Esophagus muscularis mucosa (tissue), 4 donors: Measurements from ENCODE around the gene CDH20. TPM values are rescaled to one million over a fixed set of nuclear protein-coding genes. Genes with fewer than 3 reads are reported as not detected.
A peak's percentile ranks its signal among the peaks of the same experiment; 100 is the strongest.

Source experiments
- DNase-seq: peaks from one replicate; pipeline ENCODE4 v3.0.0-alpha.2; 2017; ENCODE audit errors: extremely low spot score
- H3K27ac ChIP-seq, 4 donors: fragments of 200-600 bp; sonication (generic); replicated peaks in 1 of 4; 1 replicate in 3 of 4; 2 replicates in 1 of 4; pipeline ENCODE4 v1.5.1; 2016 to 2019; ENCODE audit warnings: mild to moderate bottlenecking in 1 of 4
- H3K27me3 ChIP-seq, 4 donors: fragments of 200-600 bp; sonication (generic); one replicate each; pipeline versions ENCODE4 v1.5.1 to v1.6.0; 2016 to 2019
- H3K36me3 ChIP-seq, 4 donors: fragments of 200-600 bp; sonication (generic); one replicate each; pipeline ENCODE4 v1.5.1; 2016 to 2019
- H3K4me1 ChIP-seq, 4 donors: fragments of 200-600 bp; sonication (generic); one replicate each; pipeline ENCODE4 v1.5.1; 2016 to 2019
- H3K4me3 ChIP-seq, 4 donors: fragments of 200-600 bp; sonication (generic); 1 replicate in 2 of 4; 2 replicates in 2 of 4; pipeline ENCODE4 v1.5.1; 2016 to 2019; ENCODE audit warnings: mild to moderate bottlenecking in 4 of 4, moderate library complexity in 1 of 4
- H3K9me3 ChIP-seq, 4 donors: fragments of 200-600 bp; sonication (generic); 1 replicate in 3 of 4; 2 replicates in 1 of 4; pipeline ENCODE4 v1.5.1; 2016 to 2019
- EP300 ChIP-seq: sonication (generic); formaldehyde crosslinking; IDR thresholded peaks from one replicate; pipeline ENCODE4 v1.6.1; 2017; ENCODE audit warnings: antibody characterized with exemption
- POLR2A ChIP-seq: fragments of 450-650 bp; IDR thresholded peaks from one replicate; pipeline ENCODE4 v1.6.1; 2017; ENCODE audit warnings: antibody characterized with exemption, moderate library complexity, mild to moderate bottlenecking, low read depth
- POLR2AphosphoS5 ChIP-seq, 2 donors: sonication (generic); formaldehyde crosslinking; IDR thresholded peaks; one replicate each; pipeline ENCODE4 v1.6.1; 2017; ENCODE audit warnings: antibody characterized with exemption in 2 of 2
- WGBS: methylation state at CpG from one replicate; pipeline ENCODE4 v1.1.5; 2018; 5-methylcytosine and 5-hydroxymethylcytosine counted together
- intact Hi-C: fragments of 100-400 bp; cut with DNase I; formaldehyde crosslinking; loops from one replicate; pipeline ENCODE4 v1.15.1; 2023
- total RNA-seq, 4 donors: library from RNA; depleted of rRNA; stranded (reverse); fragments of >200 nt; gene quantifications; one replicate each; pipeline versions ENCODE4 v1.1.0 to v1.2.1, GENCODE V29; 2016
- TF ChIP-seq, protein P1 (sequence below), 3 experiments: fragments of 200-600 bp in 2 of 3; fragments of 450-650 bp in 1 of 3; sonication (generic) in 2 of 3; IDR thresholded peaks; one replicate each; pipeline ENCODE4 v1.5.1; 2017 to 2019; ENCODE audit warnings: antibody characterized with exemption in 3 of 3, mild to moderate bottlenecking in 2 of 3, moderate library complexity in 1 of 3

CDH20 gene
- total RNA-seq, 4 donors from 2014 or later, result 0.06 to 0.99 (median 0.27) TPM

DNA sequence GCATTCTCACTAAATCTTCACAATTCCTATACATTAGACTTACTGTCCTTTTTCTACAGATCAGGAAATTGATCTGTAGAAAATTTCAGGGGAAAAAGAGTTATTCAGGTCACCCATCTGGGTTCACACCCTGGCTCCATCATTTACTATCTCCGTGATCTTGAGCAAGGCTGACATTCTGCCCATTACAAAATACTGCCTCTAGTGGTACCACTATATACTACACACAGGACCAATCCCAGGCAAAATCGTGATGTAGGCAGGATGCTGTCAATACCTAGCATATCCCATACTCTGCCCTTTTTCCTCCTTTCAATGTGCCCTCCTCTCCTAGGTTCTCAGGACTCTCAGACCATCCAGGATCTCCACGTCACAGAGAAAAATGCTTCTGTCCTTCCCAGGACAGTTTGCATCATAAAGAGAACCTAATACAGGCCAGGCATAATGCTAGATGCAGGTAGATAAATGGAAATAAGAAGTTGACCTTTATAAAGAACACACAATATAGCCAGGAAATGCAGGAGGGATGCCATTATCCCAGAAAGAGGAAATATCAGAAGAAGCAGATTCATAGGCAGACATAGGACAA lies 101.9 kb downstream of the CDH20 start:
- WGBS, result 43% methylated on average over 3 of the region's 3 CpGs

DNA sequence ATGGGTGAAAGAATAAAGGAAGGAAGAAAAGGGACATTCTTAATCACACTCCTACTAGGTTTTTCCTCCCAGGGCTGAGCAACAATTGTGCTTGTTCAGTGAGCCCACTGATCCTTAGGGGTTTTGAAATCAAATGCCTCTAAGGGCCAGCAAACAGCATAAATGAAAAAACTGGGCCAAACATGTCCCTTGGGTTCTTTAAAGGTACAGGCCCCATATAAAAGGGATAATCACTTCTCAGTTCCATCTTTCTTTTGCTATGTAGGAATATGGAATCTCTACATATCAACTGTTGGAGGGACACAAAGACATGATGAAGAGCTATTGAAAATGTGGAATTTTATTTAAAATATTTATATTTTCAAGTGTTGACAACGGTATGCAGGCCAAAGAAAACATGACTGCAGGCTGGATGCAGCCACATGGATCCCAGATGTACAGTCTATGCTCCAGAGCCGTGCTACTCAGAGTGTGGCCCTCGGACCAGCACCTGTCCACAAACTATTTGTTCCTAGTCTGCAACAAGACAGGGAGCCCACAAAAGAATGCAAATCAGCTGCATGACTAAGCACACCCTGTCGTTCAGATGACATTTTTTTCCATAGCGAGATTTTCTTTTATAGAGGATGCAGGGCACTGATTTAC lies 110.0 kb downstream of the CDH20 start:
- Histone ChIP-seq H3K4me3 (no peak overlapping the region), H3K36me3 (no peaks in the 10 kb centered on the region), H3K27ac (no peak overlapping the region), H3K9me3 (no peaks in the 10 kb centered on the region), H3K27me3 (no peaks in the 10 kb centered on the region), H3K4me1 (no peaks in the 10 kb centered on the region)
- WGBS, result 75% methylated on average over 5 of the region's 5 CpGs
- DNase-seq, result no peak
- intact Hi-C loops, result no loop called here
- TF ChIP-seq, protein P1, sequence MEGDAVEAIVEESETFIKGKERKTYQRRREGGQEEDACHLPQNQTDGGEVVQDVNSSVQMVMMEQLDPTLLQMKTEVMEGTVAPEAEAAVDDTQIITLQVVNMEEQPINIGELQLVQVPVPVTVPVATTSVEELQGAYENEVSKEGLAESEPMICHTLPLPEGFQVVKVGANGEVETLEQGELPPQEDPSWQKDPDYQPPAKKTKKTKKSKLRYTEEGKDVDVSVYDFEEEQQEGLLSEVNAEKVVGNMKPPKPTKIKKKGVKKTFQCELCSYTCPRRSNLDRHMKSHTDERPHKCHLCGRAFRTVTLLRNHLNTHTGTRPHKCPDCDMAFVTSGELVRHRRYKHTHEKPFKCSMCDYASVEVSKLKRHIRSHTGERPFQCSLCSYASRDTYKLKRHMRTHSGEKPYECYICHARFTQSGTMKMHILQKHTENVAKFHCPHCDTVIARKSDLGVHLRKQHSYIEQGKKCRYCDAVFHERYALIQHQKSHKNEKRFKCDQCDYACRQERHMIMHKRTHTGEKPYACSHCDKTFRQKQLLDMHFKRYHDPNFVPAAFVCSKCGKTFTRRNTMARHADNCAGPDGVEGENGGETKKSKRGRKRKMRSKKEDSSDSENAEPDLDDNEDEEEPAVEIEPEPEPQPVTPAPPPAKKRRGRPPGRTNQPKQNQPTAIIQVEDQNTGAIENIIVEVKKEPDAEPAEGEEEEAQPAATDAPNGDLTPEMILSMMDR (IDR thresholded peaks at IDR 0.05), result no peak
- TF ChIP-seq POLR2A (no peak), POLR2AphosphoS5 (IDR thresholded peaks at IDR 0.05) (no peak), EP300 (no peak)

More for the DNA sequence above, 101.9 kb downstream of the CDH20 start:
- Histone ChIP-seq H3K27ac (no peak overlapping the region), H3K4me3 (no peak overlapping the region), H3K27me3 (no peaks in the 10 kb centered on the region), H3K4me1 (no peaks in the 10 kb centered on the region), H3K9me3 (peaks cover 0 to 8% (median 0%) of the 10 kb centered on the region in 4 donors), H3K36me3 (no peaks in the 10 kb centered on the region)
- TF ChIP-seq, protein P1 (IDR thresholded peaks at IDR 0.05), result peak in 1 of 3 experiments; percentile 15
- TF ChIP-seq POLR2AphosphoS5 (IDR thresholded peaks at IDR 0.05), result no peak
- no peak for TF ChIP-seq EP300
- no peak for TF ChIP-seq POLR2A
- intact Hi-C loops, result no loop called here
- no peak for DNase-seq

DNA sequence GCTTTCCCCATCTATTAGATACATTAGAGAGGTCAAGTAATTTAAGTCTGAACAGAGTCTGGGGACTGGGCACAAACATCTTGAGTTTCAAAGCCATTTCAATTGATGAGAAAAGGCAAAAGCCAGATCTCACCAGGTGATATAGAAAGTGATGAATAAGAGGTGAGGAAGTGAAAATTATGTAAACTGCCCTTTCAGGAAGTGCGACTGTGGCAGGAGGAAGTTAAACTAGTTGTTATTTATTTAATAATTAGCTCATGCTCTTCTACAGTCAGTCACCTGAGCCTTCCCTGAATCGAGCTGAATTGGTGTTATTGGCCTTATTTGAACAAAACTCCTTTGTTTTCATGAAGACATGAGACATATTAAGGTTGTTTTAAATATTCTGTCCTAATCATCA lies 115.1 kb downstream of the CDH20 start:
- WGBS, result 59% methylated on average over 2 of the region's 2 CpGs

DNA sequence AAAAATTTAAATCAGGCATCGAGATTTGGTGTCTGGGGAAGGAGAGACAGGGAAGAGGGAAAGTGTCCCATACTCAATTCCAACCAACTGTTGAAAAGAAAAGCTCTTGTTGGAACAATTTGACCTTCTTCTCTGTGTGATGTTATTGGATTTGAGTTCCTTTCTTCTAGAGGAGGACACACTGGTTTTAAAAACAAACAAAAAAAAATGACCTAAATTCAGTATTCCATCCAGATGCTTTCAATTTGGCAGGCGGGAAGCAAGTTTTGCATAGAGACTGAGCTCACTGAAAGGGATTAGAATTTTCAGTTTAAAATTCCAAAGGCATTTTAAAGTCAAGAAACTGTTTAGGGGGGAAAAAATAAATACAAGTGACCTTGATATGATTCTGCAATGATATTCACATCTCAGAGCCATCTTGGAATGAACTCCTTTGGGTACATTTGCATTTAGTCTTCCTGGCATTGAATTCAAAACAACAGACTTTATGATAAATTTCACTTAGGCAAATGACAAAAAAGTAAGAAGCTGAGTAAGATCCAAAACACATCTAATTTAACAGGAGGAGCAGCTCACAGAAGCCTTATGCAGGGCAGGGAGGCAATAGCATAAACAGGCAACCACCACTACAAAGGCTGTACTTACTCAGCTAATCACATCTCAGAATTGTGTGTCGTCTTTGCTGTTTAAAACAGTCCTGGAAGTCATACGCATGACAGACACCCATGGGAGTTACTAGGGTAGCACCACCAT lies 126.8 kb downstream of the CDH20 start:
- WGBS, result 70% methylated on average over 4 of the region's 4 CpGs
- H3K4me3 ChIP-seq, result no peak overlapping the region
- TF ChIP-seq POLR2AphosphoS5 (IDR thresholded peaks at IDR 0.05) (no peak), POLR2A (no peak), EP300 (no peak)
- TF ChIP-seq, protein P1 (IDR thresholded peaks at IDR 0.05), result no peak

More for the DNA sequence above, 115.1 kb downstream of the CDH20 start:
- TF ChIP-seq POLR2AphosphoS5 (IDR thresholded peaks at IDR 0.05), result no peak
- TF ChIP-seq, protein P1 (IDR thresholded peaks at IDR 0.05), result no peak
- no peak for TF ChIP-seq POLR2A
- TF ChIP-seq EP300, result no peak
- Histone ChIP-seq H3K4me1 (no peaks in the 10 kb centered on the region), H3K4me3 (no peak overlapping the region), H3K9me3 (no peaks in the 10 kb centered on the region), H3K27ac (no peak overlapping the region), H3K27me3 (no peaks in the 10 kb centered on the region), H3K36me3 (no peaks in the 10 kb centered on the region)
- DNase-seq, result no peak
- intact Hi-C loops, result no loop called here

More for the DNA sequence above, 126.8 kb downstream of the CDH20 start:
- H3K36me3 ChIP-seq, result no peaks in the 10 kb centered on the region
- no peak for DNase-seq
- intact Hi-C loops, result no loop called here
- no peaks in the 10 kb centered on the region for H3K9me3 ChIP-seq
- no peak overlapping the region for H3K27ac ChIP-seq
- no peaks in the 10 kb centered on the region for H3K4me1 ChIP-seq
- no peaks in the 10 kb centered on the region for H3K27me3 ChIP-seq
